Breast epithelium (tissue), 4 donors: ENCODE measurements around the gene THSD7B. TPM values are rescaled to one million over a fixed set of nuclear protein-coding genes. Genes with fewer than 3 reads are reported as not detected.

Experiments
- DNase-seq, 2 donors: peaks; one replicate each; pipeline ENCODE4 v3.0.0-alpha.2; 2019; ENCODE audit warnings: low spot score in 2 of 2
- H3K27ac ChIP-seq, 2 donors: fragments of 200-600 bp; sonication (generic) in 1 of 2; one replicate each; pipeline ENCODE4 v1.5.1; 2016 to 2019; ENCODE audit warnings: mild to moderate bottlenecking in 1 of 2
- H3K27me3 ChIP-seq, 2 donors: fragments of 200-600 bp; sonication (generic) in 1 of 2; one replicate each; pipeline versions ENCODE4 v1.5.1 to v1.6.0; 2017 to 2019; ENCODE audit warnings: control low read depth in 1 of 2, mild to moderate bottlenecking in 1 of 2
- H3K36me3 ChIP-seq: fragments of 200-600 bp; one replicate; pipeline ENCODE4 v1.5.1; 2019
- H3K4me1 ChIP-seq, 2 donors: fragments of 200-600 bp; sonication (generic); one replicate each; pipeline ENCODE4 v1.5.1; 2016 to 2019; ENCODE audit warnings: control low read depth in 1 of 2
- H3K4me3 ChIP-seq, 3 donors: fragments of 200-600 bp; sonication (generic); 1 replicate in 2 of 3; 2 replicates in 1 of 3; pipeline ENCODE4 v1.5.1; 2016 to 2019; ENCODE audit warnings: mild to moderate bottlenecking in 3 of 3, moderate library complexity in 2 of 3
- H3K9me3 ChIP-seq, 2 donors: fragments of 200-600 bp; sonication (generic) in 1 of 2; one replicate each; pipeline ENCODE4 v1.5.1; 2016 to 2019; ENCODE audit warnings: control low read depth in 1 of 2
- CTCF ChIP-seq, 3 donors: fragments of 450-650 bp; IDR thresholded peaks; one replicate each; pipeline ENCODE4 v1.5.1; 2016 to 2017; ENCODE audit warnings: antibody characterized with exemption in 3 of 3, mild to moderate bottlenecking in 3 of 3, moderate library complexity in 3 of 3
- POLR2A ChIP-seq: fragments of 450-650 bp; IDR thresholded peaks from one replicate; pipeline ENCODE4 v1.6.1; 2016; ENCODE audit warnings: antibody characterized with exemption, mild to moderate bottlenecking, moderate library complexity
- POLR2AphosphoS5 ChIP-seq, 3 donors: sonication (generic); formaldehyde crosslinking; IDR thresholded peaks; one replicate each; pipeline ENCODE4 v1.6.1; 2017; ENCODE audit warnings: antibody characterized with exemption in 3 of 3
- intact Hi-C: fragments of 100-400 bp; cut with DNase I; formaldehyde crosslinking; loops from one replicate; pipeline ENCODE4 v1.15.1; 2023; ENCODE audit warnings: low total_unique reads
- total RNA-seq, 3 donors: library from RNA; depleted of rRNA; stranded (reverse); fragments of >200 nt; gene quantifications; one replicate each; pipeline ENCODE4 v1.1.0, GENCODE V29; 2016

The THSD7B gene
- total RNA-seq, 3 donors from 2014 or later, result 0.73 to 3.3 (median 2.1) TPM

GRCh38 chr2:137183206-137183898 is 418.0 kb downstream of the THSD7B start:
- Histone ChIP-seq H3K27me3 (no peaks in the 10 kb centered on the region), H3K27ac (no peak overlapping the region), H3K4me3 (no peak overlapping the region), H3K36me3 (no peaks in the 10 kb centered on the region), H3K4me1 (no peaks in the 10 kb centered on the region), H3K9me3 (peaks cover 0 to 4% of the 10 kb centered on the region in 2 donors)
- DNase-seq, result no peak
- intact Hi-C loops, result no loop called here
- TF ChIP-seq POLR2A (no peak), CTCF (IDR thresholded peaks at IDR 0.05) (no peak), POLR2AphosphoS5 (IDR thresholded peaks at IDR 0.05) (no peak)

- no peak for DNase-seq
- peaks cover 0 to 4% of the 10 kb centered on the region in 2 donors for H3K9me3 ChIP-seq
- no peak overlapping the region for H3K4me3 ChIP-seq
- no peaks in the 10 kb centered on the region for H3K4me1 ChIP-seq
- no peak overlapping the region for H3K27ac ChIP-seq
- no peaks in the 10 kb centered on the region for H3K27me3 ChIP-seq
- intact Hi-C loops, result no loop called here
- TF ChIP-seq CTCF (IDR thresholded peaks at IDR 0.05) (no peak), POLR2A (no peak)
- H3K36me3 ChIP-seq, result no peaks in the 10 kb centered on the region
Observed at GRCh38 chr2:137185378-137186078, 420.2 kb downstream of the THSD7B start.

- no peak for TF ChIP-seq CTCF (IDR thresholded peaks at IDR 0.05)
- no peak for TF ChIP-seq POLR2AphosphoS5 (IDR thresholded peaks at IDR 0.05)
- no peak for TF ChIP-seq POLR2A
- Histone ChIP-seq H3K27ac (no peak overlapping the region), H3K36me3 (no peaks in the 10 kb centered on the region), H3K9me3 (peaks cover 0 to 4% of the 10 kb centered on the region in 2 donors), H3K27me3 (no peaks in the 10 kb centered on the region), H3K4me1 (no peaks in the 10 kb centered on the region), H3K4me3 (no peak overlapping the region)
- intact Hi-C loops, result no loop called here
- DNase-seq, result no peak
Observed at GRCh38 chr2:137187216-137187615, 421.9 kb downstream of the THSD7B start.

- H3K36me3 ChIP-seq, result no peaks in the 10 kb centered on the region
- no peak overlapping the region for H3K4me3 ChIP-seq
- H3K27me3 ChIP-seq, result no peaks in the 10 kb centered on the region
- no peak overlapping the region for H3K27ac ChIP-seq
- no peak for DNase-seq
- H3K9me3 ChIP-seq, result no peaks in the 10 kb centered on the region
- H3K4me1 ChIP-seq, result no peaks in the 10 kb centered on the region
- no peak for TF ChIP-seq POLR2AphosphoS5 (IDR thresholded peaks at IDR 0.05)
- TF ChIP-seq POLR2A, result no peak
- TF ChIP-seq CTCF (IDR thresholded peaks at IDR 0.05), result no peak
- intact Hi-C loops, result no loop called here
Observed at GRCh38 chr2:137190411-137191195, 425.3 kb downstream of the THSD7B start.
